Measurements from ENCODE around the gene PCDHB7.
"Not testable (repeated sequence)": the region's sequence is repeated elsewhere in the genome, so short reads cannot be mapped to it uniquely, and the experiment has no call there.

DNA sequence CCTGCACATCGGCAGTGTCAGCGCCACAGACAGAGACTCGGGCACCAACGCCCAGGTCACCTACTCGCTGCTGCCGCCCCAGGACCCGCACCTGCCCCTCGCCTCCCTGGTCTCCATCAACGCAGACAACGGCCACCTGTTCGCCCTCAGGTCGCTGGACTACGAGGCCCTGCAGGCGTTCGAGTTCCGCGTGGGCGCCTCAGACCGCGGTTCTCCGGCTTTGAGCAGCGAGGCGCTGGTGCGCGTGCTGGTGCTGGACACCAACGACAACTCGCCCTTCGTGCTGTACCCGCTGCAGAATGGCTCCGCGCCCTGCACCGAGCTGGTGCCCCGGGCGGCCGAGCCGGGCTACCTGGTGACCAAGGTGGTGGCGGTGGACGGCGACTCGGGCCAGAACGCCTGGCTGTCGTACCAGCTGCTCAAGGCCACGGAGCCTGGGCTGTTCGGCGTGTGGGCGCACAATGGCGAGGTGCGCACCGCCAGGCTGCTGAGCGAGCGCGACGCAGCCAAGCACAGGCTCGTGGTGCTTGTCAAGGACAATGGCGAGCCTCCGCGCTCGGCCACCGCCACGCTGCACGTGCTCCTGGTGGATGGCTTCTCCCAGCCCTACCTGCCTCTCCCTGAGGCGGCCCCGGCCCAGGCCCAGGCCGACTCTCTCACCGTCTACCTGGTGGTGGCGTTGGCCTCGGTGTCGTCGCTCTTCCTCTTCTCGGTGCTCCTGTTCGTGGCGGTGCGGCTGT, 48.9 kb upstream of the PCDHB7 start:
- not testable (repeated sequence) for TF ChIP-seq EP300, POLR2A (IDR thresholded peaks at IDR 0.05)
- TF ChIP-seq, protein P1, sequence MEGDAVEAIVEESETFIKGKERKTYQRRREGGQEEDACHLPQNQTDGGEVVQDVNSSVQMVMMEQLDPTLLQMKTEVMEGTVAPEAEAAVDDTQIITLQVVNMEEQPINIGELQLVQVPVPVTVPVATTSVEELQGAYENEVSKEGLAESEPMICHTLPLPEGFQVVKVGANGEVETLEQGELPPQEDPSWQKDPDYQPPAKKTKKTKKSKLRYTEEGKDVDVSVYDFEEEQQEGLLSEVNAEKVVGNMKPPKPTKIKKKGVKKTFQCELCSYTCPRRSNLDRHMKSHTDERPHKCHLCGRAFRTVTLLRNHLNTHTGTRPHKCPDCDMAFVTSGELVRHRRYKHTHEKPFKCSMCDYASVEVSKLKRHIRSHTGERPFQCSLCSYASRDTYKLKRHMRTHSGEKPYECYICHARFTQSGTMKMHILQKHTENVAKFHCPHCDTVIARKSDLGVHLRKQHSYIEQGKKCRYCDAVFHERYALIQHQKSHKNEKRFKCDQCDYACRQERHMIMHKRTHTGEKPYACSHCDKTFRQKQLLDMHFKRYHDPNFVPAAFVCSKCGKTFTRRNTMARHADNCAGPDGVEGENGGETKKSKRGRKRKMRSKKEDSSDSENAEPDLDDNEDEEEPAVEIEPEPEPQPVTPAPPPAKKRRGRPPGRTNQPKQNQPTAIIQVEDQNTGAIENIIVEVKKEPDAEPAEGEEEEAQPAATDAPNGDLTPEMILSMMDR (IDR thresholded peaks at IDR 0.05) = not testable (repeated sequence)

Data from gastroesophageal sphincter (tissue), 3 donors.